Coronary artery (tissue), 2 donors: ENCODE measurements around the gene CEP85L.

Experiments
- DNase-seq: peaks from one replicate; pipeline ENCODE4 v3.0.0-alpha.2; 2017; ENCODE audit warnings: low spot score
- H3K27ac ChIP-seq, 2 donors: fragments of 200-600 bp; sonication (generic); one replicate each; pipeline ENCODE4 v1.5.1; 2016 to 2019
- H3K4me3 ChIP-seq: fragments of 200-600 bp; sonication (generic); 2 replicates; pipeline ENCODE4 v1.5.1; 2016; ENCODE audit warnings: mild to moderate bottlenecking, moderate library complexity
- TF ChIP-seq, protein P1 (sequence below): fragments of 200-600 bp; sonication (generic); IDR thresholded peaks from one replicate; pipeline ENCODE4 v1.5.1; 2019; ENCODE audit warnings: antibody characterized with exemption

Gene CEP85L

DNA sequence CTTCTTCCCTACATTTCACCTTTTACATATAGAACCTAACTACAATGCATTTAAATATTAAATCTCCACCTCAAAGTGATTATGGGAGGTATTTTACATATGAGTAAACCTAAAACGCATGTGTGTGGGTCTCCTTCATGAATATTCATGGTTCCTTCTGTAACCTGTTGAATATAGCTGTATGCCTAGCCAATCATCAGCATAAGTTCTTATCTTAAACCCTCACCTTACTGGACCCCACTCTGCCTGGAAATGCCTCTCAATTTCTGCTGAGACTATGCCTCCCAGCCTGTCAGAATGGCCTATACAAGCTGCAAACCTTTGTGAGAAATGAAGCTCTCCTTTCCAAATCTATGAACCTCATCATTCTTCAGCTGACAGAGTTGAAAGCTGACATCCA, 21.3 kb downstream of the CEP85L start:
- DNase-seq: no peak
- TF ChIP-seq, protein P1, sequence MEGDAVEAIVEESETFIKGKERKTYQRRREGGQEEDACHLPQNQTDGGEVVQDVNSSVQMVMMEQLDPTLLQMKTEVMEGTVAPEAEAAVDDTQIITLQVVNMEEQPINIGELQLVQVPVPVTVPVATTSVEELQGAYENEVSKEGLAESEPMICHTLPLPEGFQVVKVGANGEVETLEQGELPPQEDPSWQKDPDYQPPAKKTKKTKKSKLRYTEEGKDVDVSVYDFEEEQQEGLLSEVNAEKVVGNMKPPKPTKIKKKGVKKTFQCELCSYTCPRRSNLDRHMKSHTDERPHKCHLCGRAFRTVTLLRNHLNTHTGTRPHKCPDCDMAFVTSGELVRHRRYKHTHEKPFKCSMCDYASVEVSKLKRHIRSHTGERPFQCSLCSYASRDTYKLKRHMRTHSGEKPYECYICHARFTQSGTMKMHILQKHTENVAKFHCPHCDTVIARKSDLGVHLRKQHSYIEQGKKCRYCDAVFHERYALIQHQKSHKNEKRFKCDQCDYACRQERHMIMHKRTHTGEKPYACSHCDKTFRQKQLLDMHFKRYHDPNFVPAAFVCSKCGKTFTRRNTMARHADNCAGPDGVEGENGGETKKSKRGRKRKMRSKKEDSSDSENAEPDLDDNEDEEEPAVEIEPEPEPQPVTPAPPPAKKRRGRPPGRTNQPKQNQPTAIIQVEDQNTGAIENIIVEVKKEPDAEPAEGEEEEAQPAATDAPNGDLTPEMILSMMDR: no peak

DNA sequence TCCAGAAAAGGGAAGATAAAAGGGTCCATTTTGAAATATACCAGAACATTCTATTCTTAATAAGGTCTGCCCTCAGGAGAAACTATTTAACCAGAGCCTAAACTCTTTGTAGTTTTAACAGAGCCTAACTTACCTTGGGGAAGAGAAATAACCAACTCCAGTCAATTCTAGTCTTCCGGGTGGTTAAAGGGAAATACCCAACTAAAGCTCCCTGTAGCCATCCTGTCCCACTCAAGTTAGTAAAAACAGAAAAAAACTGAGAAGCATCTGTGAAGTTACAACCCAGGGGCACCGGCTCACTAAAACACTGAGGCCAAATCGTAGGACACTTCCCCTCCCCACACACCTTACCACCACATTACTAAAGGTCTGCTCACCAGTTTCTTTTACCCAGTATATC, 23.7 kb downstream of the CEP85L start:
- no peak for DNase-seq
- TF ChIP-seq, protein P1: no peak
- Histone ChIP-seq H3K4me3 (no peak overlapping the region), H3K27ac (no peak overlapping the region)

More for the DNA sequence above, 21.3 kb downstream of the CEP85L start:
- Histone ChIP-seq H3K4me3 (no peak overlapping the region), H3K27ac (no peak overlapping the region)

DNA sequence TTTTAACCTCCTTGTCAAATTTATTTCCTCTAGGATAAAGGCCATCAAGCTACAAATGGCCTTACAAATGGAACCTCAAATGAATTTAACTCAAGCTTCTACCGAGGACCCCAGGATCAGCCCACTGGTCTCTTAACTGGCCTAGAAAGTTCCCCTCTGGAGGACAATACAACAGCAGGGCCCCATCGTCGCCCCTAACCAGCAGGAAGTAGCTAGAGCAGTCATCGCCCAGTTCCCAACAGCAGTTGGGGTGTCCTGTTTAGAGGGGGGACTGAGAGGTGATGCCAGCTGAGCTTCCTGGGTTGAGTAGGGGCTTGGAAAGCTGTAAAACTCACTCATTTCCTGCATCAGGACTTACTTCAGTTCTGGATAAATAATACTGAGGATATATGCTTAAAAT, 25.6 kb downstream of the CEP85L start:
- Histone ChIP-seq H3K4me3 (no peak overlapping the region), H3K27ac (no peak overlapping the region)
- DNase-seq: no peak
- TF ChIP-seq, protein P1: no peak

DNA sequence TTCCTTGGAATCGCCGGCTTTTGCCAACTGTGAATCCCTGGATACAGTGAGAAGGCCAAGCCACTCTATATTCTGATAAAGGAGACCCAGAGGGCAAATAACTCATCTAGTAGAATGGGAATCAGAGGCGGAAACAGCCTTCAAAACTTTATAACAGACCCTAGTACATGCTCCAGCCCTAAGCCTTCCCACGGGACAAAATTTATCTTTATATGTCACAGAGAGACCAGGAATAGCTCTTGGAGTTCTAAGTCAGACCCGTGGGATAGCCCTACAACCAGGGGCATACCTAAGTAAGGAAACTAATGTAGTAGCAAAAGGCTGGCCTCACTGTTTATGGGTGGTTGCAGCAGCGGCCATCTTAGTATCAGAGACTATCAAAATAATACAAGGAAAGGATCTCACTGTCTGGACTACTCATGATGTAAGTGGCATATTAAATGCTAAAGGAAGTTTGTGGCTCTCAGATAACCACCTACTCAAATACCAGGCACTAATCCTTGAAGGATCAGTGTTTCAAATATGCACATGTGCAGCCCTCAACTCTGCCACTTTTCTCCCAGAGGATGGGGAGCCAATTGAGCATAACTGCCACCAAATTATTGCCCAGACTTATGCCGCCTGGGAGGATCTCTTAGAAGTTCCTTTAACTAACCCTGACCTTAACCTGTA, 29.5 kb downstream of the CEP85L start:
- H3K27ac ChIP-seq: no peak overlapping the region
- TF ChIP-seq, protein P1: no peak
- H3K4me3 ChIP-seq: no peak overlapping the region
- no peak for DNase-seq

DNA sequence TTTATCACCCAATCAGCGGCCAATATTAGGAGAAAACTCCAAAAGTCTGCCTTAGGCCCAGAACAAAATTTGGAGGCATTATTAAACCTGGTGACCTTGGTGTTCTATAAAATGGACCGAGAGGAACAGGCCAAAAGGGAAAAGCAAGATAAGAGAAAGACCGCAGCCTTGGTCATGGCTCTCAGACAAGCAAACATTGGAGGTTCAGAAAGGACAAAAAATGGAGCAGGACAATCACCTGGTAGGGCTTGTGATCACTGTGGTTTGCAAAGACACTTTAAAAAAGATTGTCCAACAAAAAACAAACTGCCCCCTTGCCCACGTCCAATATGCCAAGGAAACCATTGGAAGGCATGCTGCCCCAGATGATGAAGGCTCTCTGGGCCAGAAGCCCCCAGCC, 31.2 kb downstream of the CEP85L start:
- DNase-seq: no peak
- H3K4me3 ChIP-seq: no peak overlapping the region
- no peak overlapping the region for H3K27ac ChIP-seq
- TF ChIP-seq, protein P1: no peak

DNA sequence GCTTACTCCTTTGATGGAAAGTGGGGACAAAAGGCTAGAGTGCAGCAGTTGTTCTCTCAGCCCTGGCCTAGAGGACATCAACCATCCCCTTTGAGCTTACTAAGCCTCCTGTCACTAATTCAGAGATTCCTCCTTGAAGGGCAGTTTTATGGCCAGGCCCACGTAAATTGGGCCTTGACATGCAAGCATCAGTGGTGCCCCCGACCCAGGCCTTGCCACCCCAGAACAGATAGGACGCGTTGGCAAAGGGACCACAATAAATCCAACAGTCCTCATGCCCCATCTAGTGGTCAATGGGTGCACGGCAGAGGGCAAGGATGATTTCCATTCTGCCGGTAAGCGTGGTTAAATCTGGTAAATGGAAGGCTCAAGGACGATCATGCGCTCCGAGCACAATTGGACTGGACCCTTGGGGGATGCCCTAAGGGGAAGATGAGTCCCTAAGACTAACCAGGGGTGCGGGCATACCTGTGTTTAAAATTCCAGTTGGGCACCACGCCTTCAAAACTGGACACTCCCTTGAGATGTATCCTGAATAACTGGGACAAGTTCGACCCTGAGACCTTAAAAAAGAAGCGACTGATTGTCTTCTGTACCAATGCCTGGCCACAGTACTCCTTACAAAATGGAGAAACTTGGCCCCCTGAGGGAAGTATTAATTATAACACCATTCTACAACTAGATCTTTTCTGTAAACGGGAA, 32.6 kb downstream of the CEP85L start:
- Histone ChIP-seq H3K27ac (no peak overlapping the region), H3K4me3 (no peak overlapping the region)
- TF ChIP-seq, protein P1: peak; percentile 88
- no peak for DNase-seq

DNA sequence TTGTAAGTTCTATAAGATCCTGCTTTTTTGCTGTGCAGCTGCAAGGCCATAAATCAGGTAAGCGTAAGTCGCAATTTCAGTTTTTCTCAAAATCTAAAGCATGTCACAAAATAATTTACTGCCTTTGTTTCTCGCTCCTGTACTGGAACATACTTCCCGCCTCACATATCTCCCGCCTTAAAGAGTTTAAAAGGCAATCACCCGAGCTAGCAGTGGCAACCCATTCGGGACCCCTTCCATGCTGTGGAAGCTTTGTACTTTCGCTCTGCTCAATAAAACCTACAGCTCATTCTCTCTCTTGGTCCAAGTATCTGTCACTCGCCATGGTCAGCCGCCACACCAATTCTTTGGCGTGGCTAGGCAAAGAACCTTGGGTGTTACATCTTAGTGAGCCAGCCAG, 34.0 kb downstream of the CEP85L start:
- DNase-seq: no peak
- TF ChIP-seq, protein P1: no peak
- H3K27ac ChIP-seq: no peak overlapping the region
- no peak overlapping the region for H3K4me3 ChIP-seq
